Measurements from ENCODE around the gene TRABD2B.

TRABD2B gene

DNA sequence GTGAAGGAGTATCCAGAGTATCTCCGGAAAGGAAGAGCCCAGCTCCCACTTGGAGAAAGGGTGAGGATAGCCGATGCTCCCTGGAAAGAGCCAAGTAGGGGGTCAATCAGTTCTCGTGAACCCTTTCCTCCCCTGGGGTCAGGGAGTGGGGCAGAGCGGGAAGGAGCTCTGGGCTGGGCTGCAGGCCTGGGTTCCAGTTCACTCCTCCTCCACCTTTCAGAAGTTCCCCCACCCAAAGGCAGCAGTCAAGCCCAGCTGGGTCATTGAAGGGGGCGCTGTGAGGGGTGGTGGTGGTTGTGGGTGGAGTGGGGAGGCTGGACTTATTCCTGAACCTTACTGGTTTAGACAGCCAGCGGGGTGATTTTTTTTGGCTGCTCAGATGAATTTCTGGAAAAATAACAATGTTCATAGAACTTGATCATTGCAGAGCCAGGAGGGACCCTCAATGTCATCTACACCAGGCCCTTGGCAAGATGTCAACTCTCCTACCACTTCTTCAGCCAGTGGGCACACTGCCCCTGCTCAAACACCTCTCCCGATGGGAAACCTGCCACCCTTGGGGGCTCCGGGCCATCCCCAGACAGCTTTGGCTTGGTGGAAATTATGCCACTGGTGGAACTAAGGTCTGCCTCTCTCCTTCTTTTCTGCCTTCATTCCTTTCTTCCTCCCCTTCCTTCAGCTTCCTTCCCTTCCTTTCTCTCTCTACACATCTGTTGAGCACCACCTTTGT, 235.8 kb downstream of the TRABD2B start:
- H3K27ac ChIP-seq (ENCODE audit: low read length, poor library complexity, severe bottlenecking), result no peak overlapping the region
- no peak overlapping the region for H3K23ac ChIP-seq (ENCODE audit: low read length in 2 of 2)
- no peak overlapping the region for H3K9ac ChIP-seq (ENCODE audit: low read length)
- no peak overlapping the region for H2BK120ac ChIP-seq (ENCODE audit: low read depth, low read length)
- H2AK5ac ChIP-seq (ENCODE audit: low read length, severe bottlenecking), result no peak overlapping the region
- peaks cover 0 to 66% of the 10 kb centered on the region in 2 experiments for H3K27me3 ChIP-seq (ENCODE audit: control insufficient read depth in 1 of 2, insufficient read depth in 1 of 2, low read length in 2 of 2)
- no peak overlapping the region for H2BK12ac ChIP-seq (ENCODE audit: low read length in 2 of 2)
- WGBS, result 83% methylated on average over 7 of the region's 8 CpGs
- no peak overlapping the region for H3K4me2 ChIP-seq (ENCODE audit: low read length, poor library complexity, severe bottlenecking)
- no peaks in the 10 kb centered on the region for H3K79me1 ChIP-seq (replicated peaks; ENCODE audit: low read length, poor library complexity, severe bottlenecking)
- no peaks in the 10 kb centered on the region for H3K9me3 ChIP-seq (ENCODE audit: control insufficient read depth, low read length)
- H2BK5ac ChIP-seq (ENCODE audit: low read depth, low read length, poor library complexity, severe bottlenecking), result no peak overlapping the region
- H2AFZ ChIP-seq (ENCODE audit: low read depth, low read length), result no peak overlapping the region
- H2BK15ac ChIP-seq (ENCODE audit: low read depth, poor library complexity, severe bottlenecking), result no peak overlapping the region
- DNase-seq, result no peak
- no peaks in the 10 kb centered on the region for H3K36me3 ChIP-seq (ENCODE audit: control insufficient read depth in 1 of 2, insufficient read depth in 2 of 2, low read depth in 1 of 2, low read length in 2 of 2)
- H3K14ac ChIP-seq (ENCODE audit: low read length in 2 of 2), result no peak overlapping the region
- no peaks in the 10 kb centered on the region for H3K4me1 ChIP-seq (ENCODE audit: control insufficient read depth, insufficient read depth, low read depth, low read length)
- H3K4ac ChIP-seq (ENCODE audit: low read depth in 1 of 2, low read length in 2 of 2), result no peak overlapping the region
- H4K8ac ChIP-seq (ENCODE audit: low read length), result no peak overlapping the region
- no peak overlapping the region for H3K18ac ChIP-seq (ENCODE audit: low read depth in 1 of 2, low read length in 2 of 2)
- H4K91ac ChIP-seq (ENCODE audit: low read length), result no peak overlapping the region
- H3K4me3 ChIP-seq (ENCODE audit: insufficient read depth in 1 of 2, low read depth in 1 of 2, low read length in 2 of 2), result no peak overlapping the region

DNA sequence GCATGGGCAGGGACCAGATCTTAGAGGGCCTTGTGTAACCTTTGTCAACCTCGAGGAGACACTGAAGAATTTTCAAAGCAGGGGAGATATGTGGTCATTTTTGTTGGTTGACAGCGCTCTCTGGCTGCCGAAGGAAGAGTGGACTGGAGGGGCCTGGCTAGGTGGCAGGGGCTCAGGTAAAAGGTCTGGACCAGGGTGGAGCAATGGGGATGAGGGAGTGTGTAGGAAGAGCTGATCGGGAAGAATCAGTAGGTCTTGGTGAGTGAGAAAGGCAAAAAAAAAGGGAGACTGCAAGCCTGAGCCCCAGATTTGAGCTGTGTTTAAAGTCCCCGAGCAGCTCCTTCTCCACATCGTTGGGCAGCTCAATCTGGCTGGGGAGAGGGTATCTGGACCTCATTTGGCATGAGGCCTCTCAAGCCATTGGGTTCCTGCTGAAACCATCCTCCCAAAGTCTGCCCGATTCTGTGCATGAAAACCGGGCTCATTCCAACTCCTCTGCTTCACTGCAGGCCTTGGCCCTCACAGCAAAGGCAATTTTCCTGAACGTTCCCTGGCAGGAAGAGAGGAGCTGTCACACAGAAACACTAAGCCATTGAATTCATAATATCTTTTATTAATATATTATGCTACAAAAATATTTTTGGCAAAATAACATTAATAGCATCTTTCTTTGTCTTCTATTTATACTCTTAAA, 237.1 kb downstream of the TRABD2B start:
- Histone ChIP-seq H3K36me3 (ENCODE audit: control insufficient read depth in 1 of 2, insufficient read depth in 2 of 2, low read depth in 1 of 2, low read length in 2 of 2) (no peaks in the 10 kb centered on the region), H3K9me3 (ENCODE audit: control insufficient read depth, low read length) (no peaks in the 10 kb centered on the region), H2BK120ac (ENCODE audit: low read depth, low read length) (no peak overlapping the region), H2BK15ac (ENCODE audit: low read depth, poor library complexity, severe bottlenecking) (no peak overlapping the region), H3K27me3 (ENCODE audit: control insufficient read depth in 1 of 2, insufficient read depth in 1 of 2, low read length in 2 of 2) (peaks cover 0 to 74% of the 10 kb centered on the region in 2 experiments), H3K14ac (ENCODE audit: low read length in 2 of 2) (no peak overlapping the region), H3K79me1 (replicated peaks; ENCODE audit: low read length, poor library complexity, severe bottlenecking) (no peaks in the 10 kb centered on the region), H3K18ac (ENCODE audit: low read depth in 1 of 2, low read length in 2 of 2) (no peak overlapping the region), H3K4ac (ENCODE audit: low read depth in 1 of 2, low read length in 2 of 2) (no peak overlapping the region), H3K9ac (ENCODE audit: low read length) (no peak overlapping the region), H2BK12ac (ENCODE audit: low read length in 2 of 2) (no peak overlapping the region), H3K4me2 (ENCODE audit: low read length, poor library complexity, severe bottlenecking) (no peak overlapping the region), H2AFZ (ENCODE audit: low read depth, low read length) (no peak overlapping the region), H2AK5ac (ENCODE audit: low read length, severe bottlenecking) (no peak overlapping the region), H4K8ac (ENCODE audit: low read length) (no peak overlapping the region), H3K27ac (ENCODE audit: low read length, poor library complexity, severe bottlenecking) (no peak overlapping the region), H3K4me1 (ENCODE audit: control insufficient read depth, insufficient read depth, low read depth, low read length) (no peaks in the 10 kb centered on the region), H4K91ac (ENCODE audit: low read length) (no peak overlapping the region), H3K23ac (ENCODE audit: low read length in 2 of 2) (no peak overlapping the region), H3K4me3 (ENCODE audit: insufficient read depth in 1 of 2, low read depth in 1 of 2, low read length in 2 of 2) (no peak overlapping the region), H2BK5ac (ENCODE audit: low read depth, low read length, poor library complexity, severe bottlenecking) (no peak overlapping the region)
- DNase-seq, result no peak
- WGBS, result 84% methylated on average over 8 of the region's 9 CpGs

DNA sequence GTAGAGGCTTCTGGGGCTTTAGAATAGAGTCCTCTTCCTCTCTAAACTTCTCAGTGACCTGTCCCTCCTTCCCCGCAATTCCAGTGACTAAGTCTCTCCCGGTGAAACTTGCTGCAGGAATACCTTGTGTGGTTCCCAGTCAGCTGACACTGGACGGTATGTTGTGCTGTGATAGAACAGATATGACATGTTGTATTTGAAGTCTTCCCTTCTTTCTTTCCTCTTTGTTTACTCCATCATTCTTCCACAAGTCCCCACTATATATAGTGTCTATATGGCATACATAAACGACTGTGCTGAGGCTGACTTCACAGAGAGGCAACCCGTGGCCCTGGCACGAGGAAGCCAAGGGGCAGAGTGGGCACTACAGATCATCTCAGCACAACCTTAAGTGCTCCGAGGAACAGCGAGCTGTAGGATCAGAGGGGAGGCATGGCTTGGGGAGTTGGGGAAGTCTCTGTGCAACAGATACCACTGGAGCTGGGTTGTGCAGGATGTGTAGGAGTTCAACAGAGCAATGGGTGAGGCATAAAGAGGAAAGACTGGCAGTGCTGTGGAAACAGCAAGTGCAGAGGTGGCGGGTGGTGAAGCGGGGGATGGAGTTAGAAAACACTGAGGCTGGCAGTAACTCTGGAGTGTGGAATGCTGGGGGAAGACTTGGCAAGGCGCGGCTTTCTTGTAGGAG, 237.8 kb downstream of the TRABD2B start:
- Histone ChIP-seq H3K14ac (ENCODE audit: low read length in 2 of 2) (no peak overlapping the region), H2BK15ac (ENCODE audit: low read depth, poor library complexity, severe bottlenecking) (no peak overlapping the region), H3K18ac (ENCODE audit: low read depth in 1 of 2, low read length in 2 of 2) (no peak overlapping the region), H3K4me2 (ENCODE audit: low read length, poor library complexity, severe bottlenecking) (no peak overlapping the region), H3K4me3 (ENCODE audit: insufficient read depth in 1 of 2, low read depth in 1 of 2, low read length in 2 of 2) (no peak overlapping the region), H3K36me3 (ENCODE audit: control insufficient read depth in 1 of 2, insufficient read depth in 2 of 2, low read depth in 1 of 2, low read length in 2 of 2) (no peaks in the 10 kb centered on the region), H4K91ac (ENCODE audit: low read length) (no peak overlapping the region), H3K27ac (ENCODE audit: low read length, poor library complexity, severe bottlenecking) (no peak overlapping the region), H3K4ac (ENCODE audit: low read depth in 1 of 2, low read length in 2 of 2) (no peak overlapping the region), H2AK5ac (ENCODE audit: low read length, severe bottlenecking) (no peak overlapping the region), H3K27me3 (ENCODE audit: control insufficient read depth in 1 of 2, insufficient read depth in 1 of 2, low read length in 2 of 2) (peaks cover 0 to 74% of the 10 kb centered on the region in 2 experiments), H2AFZ (ENCODE audit: low read depth, low read length) (no peak overlapping the region), H3K9ac (ENCODE audit: low read length) (no peak overlapping the region), H3K23ac (ENCODE audit: low read length in 2 of 2) (no peak overlapping the region), H2BK5ac (ENCODE audit: low read depth, low read length, poor library complexity, severe bottlenecking) (no peak overlapping the region), H3K79me1 (replicated peaks; ENCODE audit: low read length, poor library complexity, severe bottlenecking) (no peaks in the 10 kb centered on the region), H4K8ac (ENCODE audit: low read length) (no peak overlapping the region), H2BK120ac (ENCODE audit: low read depth, low read length) (no peak overlapping the region), H3K4me1 (ENCODE audit: control insufficient read depth, insufficient read depth, low read depth, low read length) (no peaks in the 10 kb centered on the region), H3K9me3 (ENCODE audit: control insufficient read depth, low read length) (no peaks in the 10 kb centered on the region), H2BK12ac (ENCODE audit: low read length in 2 of 2) (no peak overlapping the region)
- DNase-seq, result no peak
- WGBS, result 86% methylated on average over 9 of the region's 12 CpGs
